Stimulated activated CD8-positive, alpha-beta memory T cell treated with anti-CD3 and anti-CD28 coated beads, Interleukin-12 subunit alpha, Interleukin-12 subunit beta, amount 100 ng/mL, for 1 hour (primary cell): Measurements from ENCODE around the gene APOC3.
A peak's percentile ranks its signal among the peaks of the same experiment; 100 is the strongest.
"Not testable (repeated sequence)": the region's sequence is repeated elsewhere in the genome, so short reads cannot be mapped to it uniquely, and the experiment has no call there.

Experiments used
- DNase-seq: peaks from one replicate; pipeline ENCODE4 v3.0.0-alpha.2; 2020; ENCODE audit warnings: low read depth

APOC3 gene

GRCh38 chr11:116830184-116830912 is 641 bp downstream of the APOC3 start:
- DNase-seq = no peak

- no peak for DNase-seq
These were observed 2.2 kb downstream of the APOC3 start for GRCh38 chr11:116831790-116832349.

- no peak for DNase-seq
These were observed 2.9 kb downstream of the APOC3 start for GRCh38 chr11:116832350-116833290.

- no peak for DNase-seq
These were observed 3.7 kb downstream of the APOC3 start for GRCh38 chr11:116833491-116833815.

GRCh38 chr11:116833816-116834534 is 4.3 kb downstream of the APOC3 start:
- DNase-seq = no peak

- not testable (repeated sequence) for DNase-seq
These were observed 4.9 kb downstream of the APOC3 start for GRCh38 chr11:116834535-116835041.

GRCh38 chr11:116835042-116835772 is 5.5 kb downstream of the APOC3 start:
- DNase-seq = no peak

GRCh38 chr11:116835791-116836631 is 6.3 kb downstream of the APOC3 start:
- DNase-seq = peak; percentile 54

- DNase-seq = no peak
These were observed 6.9 kb downstream of the APOC3 start for GRCh38 chr11:116836632-116836991.

- DNase-seq = no peak
These were observed 7.8 kb downstream of the APOC3 start, which contains the start of gene APOA1 for GRCh38 chr11:116837231-116838091. Gene APOA1 (minus strand): TSS chr11:116837622. CDS start chr11:116837387, 235 bp downstream.

- DNase-seq = no peak
These were observed 8.8 kb downstream of the APOC3 start for GRCh38 chr11:116838321-116839084.

GRCh38 chr11:116840224-116840745 is 10.6 kb downstream of the APOC3 start:
- no peak for DNase-seq

GRCh38 chr11:116840746-116841296 is 11.1 kb downstream of the APOC3 start:
- no peak for DNase-seq

GRCh38 chr11:116842117-116842516 is 12.4 kb downstream of the APOC3 start:
- DNase-seq = no peak

GRCh38 chr11:116842909-116843308 is 13.2 kb downstream of the APOC3 start:
- no peak for DNase-seq

- no peak for DNase-seq
These were observed 14.0 kb downstream of the APOC3 start for GRCh38 chr11:116843661-116844060.

GRCh38 chr11:116844722-116845121 is 15.0 kb downstream of the APOC3 start:
- DNase-seq = no peak

- no peak for DNase-seq
These were observed 17.9 kb downstream of the APOC3 start for GRCh38 chr11:116847612-116848011.
